Measurements from ENCODE around the gene HBS1L. TPM values are rescaled to one million over a fixed set of nuclear protein-coding genes. Genes with fewer than 3 reads are reported as not detected.

HBS1L gene
- total and polyA plus RNA-seq, 4 donors: 32.7 to 89.0 (median 52.2) TPM

DNA sequence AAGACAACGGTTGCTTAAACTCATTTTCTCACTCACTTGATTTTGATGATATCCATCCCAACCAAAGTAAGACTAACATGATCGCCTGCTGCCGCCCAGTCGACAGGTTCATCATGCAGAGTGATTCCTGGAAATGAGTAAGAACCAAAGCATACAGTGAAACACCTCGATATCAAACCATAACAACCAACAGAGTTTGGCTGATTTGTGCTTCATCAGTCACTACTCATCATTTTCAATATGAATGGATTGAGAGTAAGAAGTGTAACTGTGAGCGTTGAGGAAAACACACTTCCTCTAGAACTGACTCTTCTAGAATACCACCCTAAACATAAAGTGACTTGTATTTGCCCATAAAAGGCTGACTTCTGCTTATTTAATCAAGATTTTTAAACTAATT lies 75.5 kb downstream of the HBS1L start (continued):
- no peak for TF ChIP-seq REST (IDR thresholded peaks at IDR 0.05)

- Histone ChIP-seq H3K9ac (ENCODE audit: low read depth in 1 of 2, low read length in 2 of 2) (no peak overlapping the region), H3K4me1 (ENCODE audit: control insufficient read depth in 4 of 4, insufficient read depth in 4 of 4, low read length in 3 of 4) (no peaks in the 10 kb centered on the region), H3K27ac (ENCODE audit: low read depth in 1 of 2, low read length in 2 of 2) (no peak overlapping the region), H3K9me3 (ENCODE audit: control insufficient read depth in 4 of 4, low read length in 3 of 4) (no peaks in the 10 kb centered on the region), H3K36me3 (ENCODE audit: control insufficient read depth in 4 of 4, insufficient read depth in 3 of 4, low read depth in 1 of 4, low read length in 3 of 4) (peaks cover 0 to 27% (median 3%) of the 10 kb centered on the region in 4 donors), H3K4me3 (ENCODE audit: low read depth in 1 of 3, low read length in 3 of 3) (no peak overlapping the region), H3K27me3 (ENCODE audit: control insufficient read depth in 4 of 4, insufficient read depth in 4 of 4, low read length in 3 of 4) (no peaks in the 10 kb centered on the region)
- 100% methylated on average over 1 of the region's 1 CpG for WGBS
- DNase-seq (ENCODE audit: low spot score): no peak
- no peak for TF ChIP-seq JUND (IDR thresholded peaks at IDR 0.05)
- no peak for TF ChIP-seq SP1 (IDR thresholded peaks at IDR 0.05)
- TF ChIP-seq, protein P1, sequence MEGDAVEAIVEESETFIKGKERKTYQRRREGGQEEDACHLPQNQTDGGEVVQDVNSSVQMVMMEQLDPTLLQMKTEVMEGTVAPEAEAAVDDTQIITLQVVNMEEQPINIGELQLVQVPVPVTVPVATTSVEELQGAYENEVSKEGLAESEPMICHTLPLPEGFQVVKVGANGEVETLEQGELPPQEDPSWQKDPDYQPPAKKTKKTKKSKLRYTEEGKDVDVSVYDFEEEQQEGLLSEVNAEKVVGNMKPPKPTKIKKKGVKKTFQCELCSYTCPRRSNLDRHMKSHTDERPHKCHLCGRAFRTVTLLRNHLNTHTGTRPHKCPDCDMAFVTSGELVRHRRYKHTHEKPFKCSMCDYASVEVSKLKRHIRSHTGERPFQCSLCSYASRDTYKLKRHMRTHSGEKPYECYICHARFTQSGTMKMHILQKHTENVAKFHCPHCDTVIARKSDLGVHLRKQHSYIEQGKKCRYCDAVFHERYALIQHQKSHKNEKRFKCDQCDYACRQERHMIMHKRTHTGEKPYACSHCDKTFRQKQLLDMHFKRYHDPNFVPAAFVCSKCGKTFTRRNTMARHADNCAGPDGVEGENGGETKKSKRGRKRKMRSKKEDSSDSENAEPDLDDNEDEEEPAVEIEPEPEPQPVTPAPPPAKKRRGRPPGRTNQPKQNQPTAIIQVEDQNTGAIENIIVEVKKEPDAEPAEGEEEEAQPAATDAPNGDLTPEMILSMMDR (IDR thresholded peaks at IDR 0.05; ENCODE audit: low read depth, low read length, missing input control): no peak
- TF ChIP-seq FOXA2 (IDR thresholded peaks at IDR 0.05): no peak
- no peak for TF ChIP-seq REST (IDR thresholded peaks at IDR 0.05)
These were observed 80.3 kb downstream of the HBS1L start for GRCh38 chr6:134974370-134974769.

DNA sequence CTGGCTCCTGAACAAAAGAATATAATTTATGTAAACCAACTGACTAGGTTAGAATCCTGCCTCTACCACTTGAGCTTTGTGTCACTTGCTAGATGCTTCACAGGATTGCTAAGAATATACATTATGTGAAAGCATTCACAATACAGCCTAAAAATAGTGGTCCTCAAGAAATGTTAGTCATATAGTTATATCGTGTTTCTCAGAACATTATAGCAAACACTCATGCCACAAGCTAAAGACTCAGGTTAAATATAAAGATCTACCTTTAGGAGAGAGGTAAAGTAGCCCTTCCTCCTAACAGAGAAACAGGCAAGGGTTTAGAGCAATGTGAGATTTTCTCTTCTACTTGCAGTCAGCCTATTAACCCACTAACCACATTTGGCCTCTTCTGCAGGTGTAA lies 86.9 kb downstream of the HBS1L start:
- DNase-seq (ENCODE audit: low spot score): no peak
- 95% methylated on average over 1 of the region's 1 CpG for whole genome bisulfite sequencing
- no peak for TF ChIP-seq NR2F2 (IDR thresholded peaks at IDR 0.05)
- no peak for TF ChIP-seq JUND (IDR thresholded peaks at IDR 0.05)
- no peak for TF ChIP-seq HNF4G (IDR thresholded peaks at IDR 0.05)
- TF ChIP-seq, protein P2, sequence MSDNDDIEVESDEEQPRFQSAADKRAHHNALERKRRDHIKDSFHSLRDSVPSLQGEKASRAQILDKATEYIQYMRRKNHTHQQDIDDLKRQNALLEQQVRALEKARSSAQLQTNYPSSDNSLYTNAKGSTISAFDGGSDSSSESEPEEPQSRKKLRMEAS (IDR thresholded peaks at IDR 0.05): no peak
- no peak for TF ChIP-seq SP1 (IDR thresholded peaks at IDR 0.05)
- TF ChIP-seq RAD21 (IDR thresholded peaks at IDR 0.05): no peak
- no peak for TF ChIP-seq RXRA (IDR thresholded peaks at IDR 0.05)
- no peak for TF ChIP-seq YY1 (IDR thresholded peaks at IDR 0.05)
- Histone ChIP-seq H3K27ac (ENCODE audit: low read depth in 1 of 2, low read length in 2 of 2) (no peak overlapping the region), H3K4me3 (ENCODE audit: low read depth in 1 of 3, low read length in 3 of 3) (no peak overlapping the region), H3K4me1 (ENCODE audit: control insufficient read depth in 4 of 4, insufficient read depth in 4 of 4, low read length in 3 of 4) (no peaks in the 10 kb centered on the region), H3K9me3 (ENCODE audit: control insufficient read depth in 4 of 4, low read length in 3 of 4) (no peaks in the 10 kb centered on the region), H3K36me3 (ENCODE audit: control insufficient read depth in 4 of 4, insufficient read depth in 3 of 4, low read depth in 1 of 4, low read length in 3 of 4) (peaks cover 4 to 36% (median 9%) of the 10 kb centered on the region in 4 donors), H3K9ac (ENCODE audit: low read depth in 1 of 2, low read length in 2 of 2) (no peak overlapping the region), H3K27me3 (ENCODE audit: control insufficient read depth in 4 of 4, insufficient read depth in 4 of 4, low read length in 3 of 4) (no peaks in the 10 kb centered on the region)

Data from liver (tissue), 9 donors.